Natural killer cell (primary cell): ENCODE results near the gene POLR2I. TPM values are rescaled to one million over a fixed set of nuclear protein-coding genes. Genes with fewer than 3 reads are reported as not detected.

ENCODE experiments used
- ATAC-seq, 3 donors: fragments of 150-1000 bp in 2 of 3; fragments of 200-7000 bp in 1 of 3; cut with Tn5 transposase; 1 replicate in 1 of 3; 2 replicates in 2 of 3; pipeline ENCODE4 v1.10.0; 2021; ENCODE audit warnings: mild to moderate bottlenecking in 2 of 3, moderate library complexity in 2 of 3
- DNase-seq, 2 donors: peaks; one replicate each; pipeline versions ENCODE4 v3.0.0 to v3.0.0-alpha.2; 2013 to 2021; ENCODE audit warnings: mixed read lengths in 1 of 2
- H3K27ac ChIP-seq: one replicate; pipeline ENCODE4 v1.5.1; 2013; ENCODE audit warnings: mild to moderate bottlenecking, low read length
- H3K27me3 ChIP-seq: one replicate; pipeline ENCODE4 v1.6.1; 2013; ENCODE audit warnings: low read length; ENCODE audit not compliant: control insufficient read depth, insufficient read depth
- H3K36me3 ChIP-seq: one replicate; pipeline ENCODE4 v1.6.1; 2013; ENCODE audit warnings: low read length; ENCODE audit not compliant: control insufficient read depth, insufficient read depth
- H3K4me1 ChIP-seq: one replicate; pipeline ENCODE4 v1.6.1; 2013; ENCODE audit warnings: low read length; ENCODE audit not compliant: control insufficient read depth, insufficient read depth
- H3K4me3 ChIP-seq: one replicate; pipeline ENCODE4 v1.5.1; 2013; ENCODE audit warnings: low read length
- H3K9me3 ChIP-seq: one replicate; pipeline ENCODE4 v1.6.1; 2013; ENCODE audit warnings: low read length; ENCODE audit not compliant: control insufficient read depth, insufficient read depth
- H3K27ac Mint-ChIP-seq, 2 donors: one replicate each; pipeline ENCODE4 v1.8.0; 2022; ENCODE audit warnings: mild to moderate bottlenecking in 2 of 2, mixed read lengths in 2 of 2, moderate library complexity in 1 of 2
- H3K27me3 Mint-ChIP-seq, 2 donors: one replicate each; pipeline ENCODE4 v1.8.0; 2022; ENCODE audit warnings: low read depth in 2 of 2, mixed read lengths in 2 of 2
- H3K36me3 Mint-ChIP-seq: one replicate; pipeline ENCODE4 v1.8.0; 2022; ENCODE audit warnings: mixed read lengths
- H3K4me1 Mint-ChIP-seq, 2 donors: one replicate each; pipeline ENCODE4 v1.8.0; 2022; ENCODE audit warnings: mixed read lengths in 2 of 2
- H3K4me3 Mint-ChIP-seq: one replicate; pipeline ENCODE4 v1.8.0; 2022; ENCODE audit warnings: mild to moderate bottlenecking, moderate library complexity, mixed read lengths
- H3K9me3 Mint-ChIP-seq, 2 donors: one replicate each; pipeline ENCODE4 v1.8.0; 2022; ENCODE audit warnings: mixed read lengths in 2 of 2
- CTCF ChIP-seq: fragments of 200-600 bp; IDR thresholded peaks from one replicate; pipeline ENCODE4 v1.8.0; 2022; ENCODE audit warnings: antibody characterized with exemption
- WGBS: methylation state at CpG from one replicate; pipeline ENCODE4 v1.1.7; 2013; ENCODE audit warnings: missing lambda C conversion rate; ENCODE audit not compliant: insufficient coverage; 5-methylcytosine and 5-hydroxymethylcytosine counted together
- intact Hi-C: fragments of 100-400 bp; cut with micrococcal nuclease; formaldehyde crosslinking; loops from one replicate; pipeline ENCODE4 v1.14.2; 2022
- total RNA-seq, 4 donors: library from RNA; stranded (reverse); fragments of 120-200 nt in 1 of 4; gene quantifications; one replicate each; pipeline versions ENCODE4 v1.2.3 to v1.2.4, GENCODE V29; 2013 to 2022

The POLR2I gene
- total RNA-seq, 3 donors from 2014 or later (not counting 1 experiment from before 2014, with no cell fraction given), result 26.6 to 33.4 (median 31.8) TPM

GRCh38 chr19:36141039-36141927 lies 26.6 kb upstream of the POLR2I start:
- Mint-ChIP-seq H3K4me1 (peaks cover 17 to 32% of the 10 kb centered on the region in 2 donors), H3K9me3 (no peaks in the 10 kb centered on the region), H3K27me3 (no peaks in the 10 kb centered on the region), H3K27ac (peak overlapping the region; percentile 88 to 90), H3K36me3 (peaks cover 2% of the 10 kb centered on the region), H3K4me3 (peak overlapping the region; percentile 96)
- H3K36me3 ChIP-seq, result peaks cover 33% of the 10 kb centered on the region
- 28% methylated on average over 37 of the region's 42 CpGs for WGBS
- peak overlapping the region; percentile 76 for H3K27ac ChIP-seq
- H3K4me1 ChIP-seq, result peaks cover 19% of the 10 kb centered on the region
- H3K27me3 ChIP-seq, result no peaks in the 10 kb centered on the region
- no peak for TF ChIP-seq CTCF
- intact Hi-C loops, result loop anchor here (1.0 to 2.0 kb wide), 3 partner anchors 26 to 87 kb away; partner anchors contain the start of genes TBCB, THAP8, WDR62 and ZNF146
- no peaks in the 10 kb centered on the region for H3K9me3 ChIP-seq
- peak; percentile 82 to 88 (median 84) for ATAC-seq
- H3K4me3 ChIP-seq, result peak overlapping the region; percentile 94
- DNase-seq, result peak; percentile 88 to 92

GRCh38 chr19:36140304-36141038 lies 25.8 kb upstream of the POLR2I start:
- Histone ChIP-seq H3K27me3 (no peaks in the 10 kb centered on the region), H3K36me3 (peaks cover 25% of the 10 kb centered on the region), H3K27ac (peak overlapping the region; percentile 76), H3K9me3 (no peaks in the 10 kb centered on the region), H3K4me3 (peak overlapping the region; percentile 94), H3K4me1 (peaks cover 19% of the 10 kb centered on the region)
- ATAC-seq (peak; percentile 18 to 25 (median 18)), DNase-seq (peak; percentile 27 to 69)
- H3K27ac Mint-ChIP-seq, result peak overlapping the region; percentile 88 to 90
- H3K4me3 Mint-ChIP-seq, result peak overlapping the region; percentile 96
- no peaks in the 10 kb centered on the region for H3K27me3 Mint-ChIP-seq
- no peaks in the 10 kb centered on the region for H3K36me3 Mint-ChIP-seq
- peaks cover 17 to 29% of the 10 kb centered on the region in 2 donors for H3K4me1 Mint-ChIP-seq
- no peaks in the 10 kb centered on the region for H3K9me3 Mint-ChIP-seq
- no peak for TF ChIP-seq CTCF
- intact Hi-C loops, result loop anchor here (1.0 to 2.0 kb wide), 4 partner anchors 13 to 86 kb away; partner anchors contain the start of genes TBCB, THAP8, WDR62 and ZNF146
- under 1% methylated on average over 29 of the region's 31 CpGs for WGBS

- H3K36me3 ChIP-seq, result peaks cover 20% of the 10 kb centered on the region
- H3K36me3 Mint-ChIP-seq, result no peaks in the 10 kb centered on the region
Measured at GRCh38 chr19:36139473-36140303, 25.0 kb upstream of the POLR2I start, which contains the start of gene CAPNS1. Gene CAPNS1, plus strand, starts transcription at chr19:36140066. Its CDS starts 946 bp downstream, at chr19:36141012.

More at GRCh38 chr19:36139473-36140303, 25.0 kb upstream of the POLR2I start, which contains the start of gene CAPNS1:
- Mint-ChIP-seq H3K4me3 (peak within 1 kb of the TSS; percentile 96), H3K9me3 (no peaks in the 10 kb centered on the region), H3K27ac (peak within 1 kb of the TSS; percentile 88 to 90), H3K4me1 (peaks cover 17 to 29% of the 10 kb centered on the region in 2 donors), H3K27me3 (no peaks in the 10 kb centered on the region)
- peak; percentile 68 to 88 (median 78) for ATAC-seq
- peak; percentile 91 to 96 for DNase-seq
- intact Hi-C loops, result loop anchor here (1.0 to 2.0 kb wide), 2 partner anchors 12 to 75 kb away; partner anchors contain the start of genes ZNF146 and ZNF565
- H3K4me3 ChIP-seq, result peak within 1 kb of the TSS; percentile 94
- no peaks in the 10 kb centered on the region for H3K9me3 ChIP-seq
- H3K4me1 ChIP-seq, result peaks cover 19% of the 10 kb centered on the region
- WGBS, result under 1% methylated on average over 75 of the region's 75 CpGs
- peak within 1 kb of the TSS; percentile 76 for H3K27ac ChIP-seq
- no peak for TF ChIP-seq CTCF
- H3K27me3 ChIP-seq, result no peaks in the 10 kb centered on the region
